Natural killer cell (primary cell): ENCODE results near the gene PHLDB1. TPM values are rescaled to one million over a fixed set of nuclear protein-coding genes. Genes with fewer than 3 reads are reported as not detected.

Experiments used
- ATAC-seq, 3 donors: fragments of 150-1000 bp in 2 of 3; fragments of 200-7000 bp in 1 of 3; cut with Tn5 transposase; 1 replicate in 1 of 3; 2 replicates in 2 of 3; pipeline ENCODE4 v1.10.0; 2021; ENCODE audit warnings: mild to moderate bottlenecking in 2 of 3, moderate library complexity in 2 of 3
- DNase-seq, 2 donors: peaks; one replicate each; pipeline versions ENCODE4 v3.0.0 to v3.0.0-alpha.2; 2013 to 2021; ENCODE audit warnings: mixed read lengths in 1 of 2
- H3K27ac ChIP-seq: one replicate; pipeline ENCODE4 v1.5.1; 2013; ENCODE audit warnings: mild to moderate bottlenecking, low read length
- H3K27me3 ChIP-seq: one replicate; pipeline ENCODE4 v1.6.1; 2013; ENCODE audit warnings: low read length; ENCODE audit not compliant: control insufficient read depth, insufficient read depth
- H3K36me3 ChIP-seq: one replicate; pipeline ENCODE4 v1.6.1; 2013; ENCODE audit warnings: low read length; ENCODE audit not compliant: control insufficient read depth, insufficient read depth
- H3K4me1 ChIP-seq: one replicate; pipeline ENCODE4 v1.6.1; 2013; ENCODE audit warnings: low read length; ENCODE audit not compliant: control insufficient read depth, insufficient read depth
- H3K4me3 ChIP-seq: one replicate; pipeline ENCODE4 v1.5.1; 2013; ENCODE audit warnings: low read length
- H3K9me3 ChIP-seq: one replicate; pipeline ENCODE4 v1.6.1; 2013; ENCODE audit warnings: low read length; ENCODE audit not compliant: control insufficient read depth, insufficient read depth
- H3K27ac Mint-ChIP-seq, 2 donors: one replicate each; pipeline ENCODE4 v1.8.0; 2022; ENCODE audit warnings: mild to moderate bottlenecking in 2 of 2, mixed read lengths in 2 of 2, moderate library complexity in 1 of 2
- H3K27me3 Mint-ChIP-seq, 2 donors: one replicate each; pipeline ENCODE4 v1.8.0; 2022; ENCODE audit warnings: low read depth in 2 of 2, mixed read lengths in 2 of 2
- H3K36me3 Mint-ChIP-seq: one replicate; pipeline ENCODE4 v1.8.0; 2022; ENCODE audit warnings: mixed read lengths
- H3K4me1 Mint-ChIP-seq, 2 donors: one replicate each; pipeline ENCODE4 v1.8.0; 2022; ENCODE audit warnings: mixed read lengths in 2 of 2
- H3K4me3 Mint-ChIP-seq: one replicate; pipeline ENCODE4 v1.8.0; 2022; ENCODE audit warnings: mild to moderate bottlenecking, moderate library complexity, mixed read lengths
- H3K9me3 Mint-ChIP-seq, 2 donors: one replicate each; pipeline ENCODE4 v1.8.0; 2022; ENCODE audit warnings: mixed read lengths in 2 of 2
- CTCF ChIP-seq: fragments of 200-600 bp; IDR thresholded peaks from one replicate; pipeline ENCODE4 v1.8.0; 2022; ENCODE audit warnings: antibody characterized with exemption
- WGBS: methylation state at CpG from one replicate; pipeline ENCODE4 v1.1.7; 2013; ENCODE audit warnings: missing lambda C conversion rate; ENCODE audit not compliant: insufficient coverage; 5-methylcytosine and 5-hydroxymethylcytosine counted together
- intact Hi-C: fragments of 100-400 bp; cut with micrococcal nuclease; formaldehyde crosslinking; loops from one replicate; pipeline ENCODE4 v1.14.2; 2022
- total RNA-seq, 4 donors: library from RNA; stranded (reverse); fragments of 120-200 nt in 1 of 4; gene quantifications; one replicate each; pipeline versions ENCODE4 v1.2.3 to v1.2.4, GENCODE V29; 2013 to 2022

Gene PHLDB1
- total RNA-seq, 3 donors from 2014 or later (not counting 1 experiment from before 2014, with no cell fraction given) = 0.75 to 1.1 (median 0.95) TPM

GRCh38 chr11:118703563-118704106 lies 96.2 kb downstream of the PHLDB1 start:
- no peak for TF ChIP-seq CTCF
- Mint-ChIP-seq H3K36me3 (no peaks in the 10 kb centered on the region), H3K4me3 (no peak overlapping the region), H3K4me1 (peaks cover 29 to 38% of the 10 kb centered on the region in 2 donors), H3K27me3 (peaks cover 0 to 2% of the 10 kb centered on the region in 2 donors), H3K27ac (no peak overlapping the region), H3K9me3 (no peaks in the 10 kb centered on the region)
- DNase-seq (peak in 1 of 2 donors; percentile 32), ATAC-seq (no peak)
- Histone ChIP-seq H3K36me3 (no peaks in the 10 kb centered on the region), H3K27ac (no peak overlapping the region), H3K9me3 (no peaks in the 10 kb centered on the region), H3K27me3 (no peaks in the 10 kb centered on the region), H3K4me1 (peaks cover 50% of the 10 kb centered on the region), H3K4me3 (no peak overlapping the region)
- intact Hi-C loops = loop anchor here (2.0 kb wide), 1 partner anchor 15 kb away; no protein-coding TSS in a partner anchor
- 97% methylated on average over 5 of the region's 5 CpGs for whole genome bisulfite sequencing

- TF ChIP-seq CTCF = no peak
- Mint-ChIP-seq H3K27me3 (peaks cover 0 to 2% of the 10 kb centered on the region in 2 donors), H3K9me3 (no peaks in the 10 kb centered on the region), H3K36me3 (no peaks in the 10 kb centered on the region), H3K27ac (peak overlapping the region; percentile 64 to 86), H3K4me1 (peaks cover 16 to 25% of the 10 kb centered on the region in 2 donors), H3K4me3 (peak overlapping the region; percentile 49)
- Histone ChIP-seq H3K4me3 (no peak overlapping the region), H3K27me3 (no peaks in the 10 kb centered on the region), H3K36me3 (no peaks in the 10 kb centered on the region), H3K9me3 (no peaks in the 10 kb centered on the region), H3K4me1 (peaks cover 35% of the 10 kb centered on the region), H3K27ac (no peak overlapping the region)
- 25% methylated on average over 15 of the region's 15 CpGs for WGBS
- intact Hi-C loops = loop anchor here (2.0 kb wide), 1 partner anchor 16 kb away; no protein-coding TSS in a partner anchor
- DNase-seq (peak; percentile 37 to 78), ATAC-seq (peak; percentile 55 to 76 (median 60))
Observed at GRCh38 chr11:118705111-118705741, 97.8 kb downstream of the PHLDB1 start.

GRCh38 chr11:118705791-118706545 lies 98.6 kb downstream of the PHLDB1 start:
- ATAC-seq (no peak), DNase-seq (peak in 1 of 2 donors; percentile 35)
- H3K36me3 ChIP-seq = no peaks in the 10 kb centered on the region
- H3K27me3 ChIP-seq = no peaks in the 10 kb centered on the region
- Mint-ChIP-seq H3K9me3 (no peaks in the 10 kb centered on the region), H3K4me1 (peaks cover 12 to 21% of the 10 kb centered on the region in 2 donors), H3K27me3 (peaks cover 0 to 2% of the 10 kb centered on the region in 2 donors), H3K27ac (peak overlapping the region; percentile 64 to 86), H3K36me3 (no peaks in the 10 kb centered on the region), H3K4me3 (peak overlapping the region; percentile 25)
- no peaks in the 10 kb centered on the region for H3K9me3 ChIP-seq
- H3K4me1 ChIP-seq = peaks cover 28% of the 10 kb centered on the region
- H3K27ac ChIP-seq = no peak overlapping the region
- TF ChIP-seq CTCF = no peak
- intact Hi-C loops = loop anchor here (2.0 kb wide), 1 partner anchor 17 kb away; no protein-coding TSS in a partner anchor
- H3K4me3 ChIP-seq = no peak overlapping the region
- 60% methylated on average over 12 of the region's 12 CpGs for WGBS
